HG03558 (cell line): Measurements from ENCODE around the gene PIP4K2B.
A peak's percentile ranks its signal among the peaks of the same experiment; 100 is the strongest.
"Not testable (repeated sequence)": the region's sequence is repeated elsewhere in the genome, so short reads cannot be mapped to it uniquely, and the experiment has no call there.

Source experiments
- ATAC-seq: cut with Tn5 transposase; IDR thresholded peaks from one replicate; pipeline ENCODE4 v1.9.1; 2021; ENCODE audit warnings: moderate number of reproducible peaks; ENCODE audit not compliant: unreplicated experiment; ENCODE audit errors: extremely low read depth

PIP4K2B gene

GRCh38 chr17:38731526-38732294 lies 67.6 kb downstream of the PIP4K2B start:
- no peak for ATAC-seq

- no peak for ATAC-seq
Observed at GRCh38 chr17:38730526-38731379, 68.6 kb downstream of the PIP4K2B start.

- ATAC-seq: peak; percentile 44
Observed at GRCh38 chr17:38729886-38730525, 69.3 kb downstream of the PIP4K2B start, which contains the start of gene CISD3. Gene CISD3, plus strand, starts transcription at chr17:38730341. Its CDS starts 18 bp downstream, at chr17:38730359.

- no peak for ATAC-seq
Observed at GRCh38 chr17:38729368-38729885, 69.9 kb downstream of the PIP4K2B start.

GRCh38 chr17:38728290-38728831 lies 71.0 kb downstream of the PIP4K2B start:
- no peak for ATAC-seq

- ATAC-seq: no peak
Observed at GRCh38 chr17:38727736-38728135, 71.6 kb downstream of the PIP4K2B start.

GRCh38 chr17:38726145-38726544 lies 73.2 kb downstream of the PIP4K2B start:
- not testable (repeated sequence) for ATAC-seq

- no peak for ATAC-seq
Observed at GRCh38 chr17:38725066-38725465, 74.3 kb downstream of the PIP4K2B start.

GRCh38 chr17:38724337-38724988 lies 74.9 kb downstream of the PIP4K2B start:
- ATAC-seq: no peak

- no peak for ATAC-seq
Observed at GRCh38 chr17:38721802-38722201, 77.6 kb downstream of the PIP4K2B start.

- ATAC-seq: no peak
Observed at GRCh38 chr17:38720941-38721340, 78.4 kb downstream of the PIP4K2B start.

- no peak for ATAC-seq
Observed at GRCh38 chr17:38719943-38720641, 79.3 kb downstream of the PIP4K2B start.

GRCh38 chr17:38719289-38719942 lies 79.9 kb downstream of the PIP4K2B start:
- ATAC-seq: no peak

GRCh38 chr17:38717139-38717745 lies 82.1 kb downstream of the PIP4K2B start:
- ATAC-seq: no peak

- no peak for ATAC-seq
Observed at GRCh38 chr17:38716368-38717005, 82.9 kb downstream of the PIP4K2B start.
